Activated CD4-positive, alpha-beta memory T cell treated with anti-CD3 and anti-CD28 coated beads for 36 hours (primary cell): Measurements from ENCODE around the gene CHRNG. TPM values are rescaled to one million over a fixed set of nuclear protein-coding genes. Genes with fewer than 3 reads are reported as not detected.
A peak's percentile ranks its signal among the peaks of the same experiment; 100 is the strongest.

Experiments
- CTCF ChIA-PET: fragments of 350-600 bp; sonication (Branson Sonifier 250); formaldehyde crosslinking; loops from one replicate; lab custom pipeline; 2021; ENCODE audit warnings: antibody characterized with exemption, inconsistent platforms; lab: Charles Lee
- POLR2A ChIA-PET: fragments of 350-600 bp; sonication (Branson Sonifier 250); formaldehyde crosslinking; loops from one replicate; lab custom pipeline; 2021; ENCODE audit warnings: antibody characterized with exemption; lab: Charles Lee
- DNase-seq: peaks from one replicate; pipeline ENCODE4 v3.0.0-alpha.2; 2020
- H3K27ac Mint-ChIP-seq: one replicate; pipeline ENCODE4 v1.8.0; 2021; ENCODE audit warnings: mixed read lengths
- H3K27me3 Mint-ChIP-seq: one replicate; pipeline ENCODE4 v1.8.0; 2021; ENCODE audit warnings: mixed read lengths
- H3K36me3 Mint-ChIP-seq: one replicate; pipeline ENCODE4 v1.8.0; 2021; ENCODE audit warnings: mixed read lengths
- H3K4me1 Mint-ChIP-seq: one replicate; pipeline ENCODE4 v1.8.0; 2021; ENCODE audit warnings: low read depth, mixed read lengths
- H3K4me3 Mint-ChIP-seq: one replicate; pipeline ENCODE4 v1.8.0; 2021; ENCODE audit warnings: mild to moderate bottlenecking, mixed read lengths
- H3K9me3 Mint-ChIP-seq: one replicate; pipeline ENCODE4 v1.8.0; 2021; ENCODE audit warnings: mixed read lengths
- intact Hi-C: fragments of 100-400 bp; cut with micrococcal nuclease; formaldehyde crosslinking; loops from one replicate; pipeline ENCODE4 v1.15.1; 2023
- total RNA-seq, 2 experiments: library from RNA; stranded (reverse); gene quantifications; one replicate each; pipeline ENCODE4 v1.2.3, GENCODE V29; 2021

The CHRNG gene
- total RNA-seq, 2 experiments from 2014 or later = not detected

GRCh38 chr2:232523682-232524597 is 15.6 kb upstream of the CHRNG start:
- peak; percentile 46 for DNase-seq
- Mint-ChIP-seq H3K27me3 (peaks cover 50% of the 10 kb centered on the region), H3K4me1 (peaks cover 14% of the 10 kb centered on the region), H3K4me3 (no peak overlapping the region), H3K27ac (no peak overlapping the region), H3K9me3 (no peaks in the 10 kb centered on the region), H3K36me3 (no peaks in the 10 kb centered on the region)
- ChIA-PET CTCF (interaction anchor here (0.7 to 1.4 kb wide), 6 partner anchors 10 to 618 kb away, joined by 3 to 4 read pairs (median 4); no protein-coding TSS in a partner anchor), POLR2A (no interaction called here)
- intact Hi-C loops = loop anchor here (10.0 kb wide), 1 partner anchor 619 kb away; no protein-coding TSS in a partner anchor

- intact Hi-C loops = loop anchor here (10.0 kb wide), 1 partner anchor 620 kb away; no protein-coding TSS in a partner anchor
- CTCF ChIA-PET = interaction anchor here (1.4 kb wide), 1 partner anchor 86 kb away, joined by 4 read pairs; no protein-coding TSS in a partner anchor
- no peak for DNase-seq
- Mint-ChIP-seq H3K9me3 (no peaks in the 10 kb centered on the region), H3K4me3 (no peak overlapping the region), H3K27ac (no peak overlapping the region), H3K4me1 (peaks cover 15% of the 10 kb centered on the region), H3K36me3 (no peaks in the 10 kb centered on the region), H3K27me3 (peaks cover 46% of the 10 kb centered on the region)
- POLR2A ChIA-PET = no interaction called here
Observed at GRCh38 chr2:232524771-232525170, 14.7 kb upstream of the CHRNG start.

- Mint-ChIP-seq H3K9me3 (no peaks in the 10 kb centered on the region), H3K27ac (no peak overlapping the region), H3K4me3 (no peak overlapping the region), H3K36me3 (no peaks in the 10 kb centered on the region), H3K4me1 (peaks cover 15% of the 10 kb centered on the region), H3K27me3 (peaks cover 45% of the 10 kb centered on the region)
- ChIA-PET CTCF (no interaction called here), POLR2A (no interaction called here)
- intact Hi-C loops = loop anchor here (10.0 kb wide), 1 partner anchor 620 kb away; no protein-coding TSS in a partner anchor
- no peak for DNase-seq
Observed at GRCh38 chr2:232525199-232525598, 14.3 kb upstream of the CHRNG start.

- DNase-seq = no peak
- intact Hi-C loops = loop anchor here (10.0 kb wide), 1 partner anchor 621 kb away; no protein-coding TSS in a partner anchor
- peaks cover 15% of the 10 kb centered on the region for H3K4me1 Mint-ChIP-seq
- H3K4me3 Mint-ChIP-seq = no peak within 1 kb of the TSS
- H3K9me3 Mint-ChIP-seq = no peaks in the 10 kb centered on the region
- no peak within 1 kb of the TSS for H3K27ac Mint-ChIP-seq
- no peaks in the 10 kb centered on the region for H3K36me3 Mint-ChIP-seq
- ChIA-PET CTCF (no interaction called here), POLR2A (no interaction called here)
- peaks cover 44% of the 10 kb centered on the region for H3K27me3 Mint-ChIP-seq
Observed at GRCh38 chr2:232525791-232526371, 13.6 kb upstream of the CHRNG start, which contains the start of gene CHRND. CHRND (plus strand) TSS chr2:232526160; CDS start chr2:232526216, 56 bp downstream.

- no peak for DNase-seq
- ChIA-PET POLR2A (no interaction called here), CTCF (no interaction called here)
- H3K27me3 Mint-ChIP-seq = peaks cover 42% of the 10 kb centered on the region
- peaks cover 14% of the 10 kb centered on the region for H3K4me1 Mint-ChIP-seq
- H3K4me3 Mint-ChIP-seq = no peak overlapping the region
- H3K9me3 Mint-ChIP-seq = no peaks in the 10 kb centered on the region
- H3K36me3 Mint-ChIP-seq = no peaks in the 10 kb centered on the region
- intact Hi-C loops = loop anchor here (10.0 kb wide), 1 partner anchor 622 kb away; no protein-coding TSS in a partner anchor
- H3K27ac Mint-ChIP-seq = no peak overlapping the region
Observed at GRCh38 chr2:232526372-232526941, 13.0 kb upstream of the CHRNG start.

GRCh38 chr2:232527905-232528470 is 11.5 kb upstream of the CHRNG start:
- no peaks in the 10 kb centered on the region for H3K9me3 Mint-ChIP-seq
- H3K4me3 Mint-ChIP-seq = no peak overlapping the region
- intact Hi-C loops = loop anchor here (10.0 kb wide), 1 partner anchor 623 kb away; no protein-coding TSS in a partner anchor
- no peak for DNase-seq
- H3K36me3 Mint-ChIP-seq = no peaks in the 10 kb centered on the region
- H3K4me1 Mint-ChIP-seq = peaks cover 13% of the 10 kb centered on the region
- H3K27ac Mint-ChIP-seq = no peak overlapping the region
- POLR2A ChIA-PET = no interaction called here
- peaks cover 38% of the 10 kb centered on the region for H3K27me3 Mint-ChIP-seq
- CTCF ChIA-PET = no interaction called here

GRCh38 chr2:232528746-232529460 is 10.6 kb upstream of the CHRNG start:
- DNase-seq = no peak
- no peaks in the 10 kb centered on the region for H3K36me3 Mint-ChIP-seq
- no peak overlapping the region for H3K27ac Mint-ChIP-seq
- H3K27me3 Mint-ChIP-seq = peaks cover 36% of the 10 kb centered on the region
- no peaks in the 10 kb centered on the region for H3K9me3 Mint-ChIP-seq
- POLR2A ChIA-PET = no interaction called here
- H3K4me1 Mint-ChIP-seq = peaks cover 11% of the 10 kb centered on the region
- intact Hi-C loops = loop anchor here (10.0 kb wide), 1 partner anchor 624 kb away; no protein-coding TSS in a partner anchor
- CTCF ChIA-PET = no interaction called here
- H3K4me3 Mint-ChIP-seq = no peak overlapping the region

- H3K4me3 Mint-ChIP-seq = no peak overlapping the region
- H3K4me1 Mint-ChIP-seq = peaks cover 5% of the 10 kb centered on the region
- H3K27me3 Mint-ChIP-seq = peaks cover 29% of the 10 kb centered on the region
- no peaks in the 10 kb centered on the region for H3K9me3 Mint-ChIP-seq
- DNase-seq = no peak
- H3K36me3 Mint-ChIP-seq = no peaks in the 10 kb centered on the region
- ChIA-PET CTCF (interaction anchor here (1.0 kb wide), 1 partner anchor 7 kb away, joined by 4 read pairs; no protein-coding TSS in a partner anchor), POLR2A (no interaction called here)
- H3K27ac Mint-ChIP-seq = no peak overlapping the region
- intact Hi-C loops = loop anchor here (10.0 kb wide), 1 partner anchor 625 kb away; no protein-coding TSS in a partner anchor
Observed at GRCh38 chr2:232529806-232530547, 9.5 kb upstream of the CHRNG start.

GRCh38 chr2:232530626-232531260 is 8.7 kb upstream of the CHRNG start:
- POLR2A ChIA-PET = interaction anchor here (1.3 kb wide), 1 partner anchor 9 kb away, joined by 3 read pairs; the partner anchor contains the start of gene CHRNG
- peaks cover 5% of the 10 kb centered on the region for H3K4me1 Mint-ChIP-seq
- no peak overlapping the region for H3K27ac Mint-ChIP-seq
- H3K9me3 Mint-ChIP-seq = no peaks in the 10 kb centered on the region
- H3K27me3 Mint-ChIP-seq = peaks cover 29% of the 10 kb centered on the region
- no peak overlapping the region for H3K4me3 Mint-ChIP-seq
- no peaks in the 10 kb centered on the region for H3K36me3 Mint-ChIP-seq
- DNase-seq = no peak
- CTCF ChIA-PET = interaction anchor here (1.0 to 1.6 kb wide), 2 partner anchors 8 to 10 kb away, joined by 4 to 5 read pairs; partner anchors contain the start of gene PRSS56
- intact Hi-C loops = no loop called here

- ChIA-PET CTCF (no interaction called here), POLR2A (interaction anchor here (0.8 kb wide), 1 partner anchor 75 kb away, joined by 3 read pairs; no protein-coding TSS in a partner anchor)
- no peak for DNase-seq
- Mint-ChIP-seq H3K27me3 (peaks cover 21% of the 10 kb centered on the region), H3K9me3 (no peaks in the 10 kb centered on the region), H3K36me3 (no peaks in the 10 kb centered on the region), H3K4me1 (peaks cover 5% of the 10 kb centered on the region), H3K27ac (no peak overlapping the region), H3K4me3 (no peak overlapping the region)
- intact Hi-C loops = no loop called here
Observed at GRCh38 chr2:232532419-232532818, 7.1 kb upstream of the CHRNG start.
